ENCODE data around the gene SPAG16.
"Not testable (repeated sequence)": the region's sequence is repeated elsewhere in the genome, so short reads cannot be mapped to it uniquely, and the experiment has no call there.

SPAG16 gene

GRCh38 chr2:213274143-213274542 is 10.1 kb upstream of the SPAG16 start:
- no peak for DNase-seq

- no peak for DNase-seq
Observed at GRCh38 chr2:213275265-213275664, 9.0 kb upstream of the SPAG16 start.

- DNase-seq: not testable (repeated sequence)
Observed at GRCh38 chr2:213277134-213277533, 7.1 kb upstream of the SPAG16 start.

- DNase-seq: no peak
Observed at GRCh38 chr2:213279116-213279620, 5.1 kb upstream of the SPAG16 start.

GRCh38 chr2:213279971-213280370 is 4.3 kb upstream of the SPAG16 start:
- no peak for DNase-seq

GRCh38 chr2:213281156-213281555 is 3.1 kb upstream of the SPAG16 start:
- DNase-seq: no peak

- DNase-seq: no peak
Observed at GRCh38 chr2:213285404-213285803, 1.1 kb downstream of the SPAG16 start.

- no peak for DNase-seq
Observed at GRCh38 chr2:213286161-213286560, 1.9 kb downstream of the SPAG16 start.

- no peak for DNase-seq
Observed at GRCh38 chr2:213288913-213289700, 4.8 kb downstream of the SPAG16 start.

- no peak for DNase-seq
Observed at GRCh38 chr2:213290501-213290900, 6.2 kb downstream of the SPAG16 start.

- no peak for DNase-seq
Observed at GRCh38 chr2:213296270-213296669, 12.0 kb downstream of the SPAG16 start.

- no peak for DNase-seq
Observed at GRCh38 chr2:213306316-213306942, 22.2 kb downstream of the SPAG16 start.

- no peak for DNase-seq
Observed at GRCh38 chr2:213315168-213315876, 31.1 kb downstream of the SPAG16 start.

- DNase-seq: no peak
Observed at GRCh38 chr2:213316001-213316735, 31.9 kb downstream of the SPAG16 start.

- DNase-seq: no peak
Observed at GRCh38 chr2:213317929-213318328, 33.7 kb downstream of the SPAG16 start.

- DNase-seq: no peak
Observed at GRCh38 chr2:213320604-213321003, 36.3 kb downstream of the SPAG16 start.

- no peak for DNase-seq
Observed at GRCh38 chr2:213336253-213336770, 52.0 kb downstream of the SPAG16 start.

GRCh38 chr2:213353419-213353818 is 69.2 kb downstream of the SPAG16 start:
- no peak for DNase-seq

- DNase-seq: no peak
Observed at GRCh38 chr2:213376644-213377043, 92.4 kb downstream of the SPAG16 start.

- DNase-seq: not testable (repeated sequence)
Observed at GRCh38 chr2:213407027-213407426, 122.8 kb downstream of the SPAG16 start.

- DNase-seq: not testable (repeated sequence)
Observed at GRCh38 chr2:213408426-213409070, 124.3 kb downstream of the SPAG16 start.

GRCh38 chr2:213410687-213411086 is 126.4 kb downstream of the SPAG16 start:
- DNase-seq: not testable (repeated sequence)

All from stimulated activated CD8-positive, alpha-beta memory T cell treated with anti-CD3 and anti-CD28 coated beads, Interleukin-4, amount 100 ng/mL, for 48 hours (primary cell).